GM12878 (cell line): ENCODE data around the gene CHCHD3. TPM values are rescaled to one million over a fixed set of nuclear protein-coding genes. Genes with fewer than 3 reads are reported as not detected.

Experiments
- ATAC-seq: fragments of 200-7000 bp; cut with Tn5 transposase; 3 replicates; pipeline ENCODE4 v1.9.1; 2020; ENCODE audit warnings: mild to moderate bottlenecking, moderate library complexity
- BruUV-seq: library from RNA; stranded (reverse); fragments of 400-500 nt; replicated peaks from 2 replicates; lab custom pipeline; 2021; lab: Mats Ljungman, UMichigan
- CTCF ChIA-PET: fragments of 300-600 bp; sonication (Branson Sonifier 250); formaldehyde crosslinking; extraction: SDS; loops from one replicate; lab custom pipeline; 2021; ENCODE audit warnings: inconsistent platforms; lab: Yijun Ruan, JAX
- POLR2A ChIA-PET: fragments of 350-600 bp; formaldehyde crosslinking; extraction: SDS; loops from one replicate; lab custom pipeline; 2021; ENCODE audit warnings: inconsistent platforms; lab: Charles Lee
- RAD21 ChIA-PET: fragments of 300-600 bp; sonication (Branson Sonifier 250); formaldehyde crosslinking; loops from one replicate; lab custom pipeline; 2023; ENCODE audit warnings: antibody characterized with exemption; ENCODE audit not compliant: unreplicated experiment; lab: Charles Lee
- SMC1A ChIA-PET: fragments of 300-600 bp; sonication (Branson Sonifier 250); formaldehyde crosslinking; loops from one replicate; lab custom pipeline; 2023; ENCODE audit not compliant: unreplicated experiment, uncharacterized antibody; lab: Charles Lee
- DNase-seq: peaks from one replicate; pipeline ENCODE4 v3.0.0-alpha.2; 2011; ENCODE audit warnings: low read depth, low spot score
- FAIRE-seq: peaks from 3 replicates; lab custom pipeline; 2011; peaks lifted over from hg19 to GRCh38; lab: Jason Lieb, UNC
- H2AFZ ChIP-seq: 2 replicates; pipeline ENCODE4 v1.6.0; 2011; ENCODE audit warnings: low read depth, low read length, control low read depth; ENCODE audit not compliant: control insufficient read depth
- H3K27ac ChIP-seq: 2 replicates; pipeline ENCODE4 v1.5.1; 2011; ENCODE audit warnings: control low read depth; ENCODE audit not compliant: control insufficient read depth, insufficient read depth
- H3K27me3 ChIP-seq, 2 experiments: replicated peaks in 1 of 2; 2 replicates each; pipeline versions ENCODE4 v1.6.0 to v1.6.1; 2011; ENCODE audit warnings: low read length in 1 of 2; ENCODE audit not compliant: control insufficient read depth in 2 of 2, insufficient read depth in 2 of 2
- H3K36me3 ChIP-seq, 2 experiments: 2 replicates each; pipeline ENCODE4 v1.5.1; 2011; ENCODE audit warnings: low read length in 1 of 2; ENCODE audit not compliant: control insufficient read depth in 2 of 2, insufficient read depth in 2 of 2
- H3K4me1 ChIP-seq: 2 replicates; pipeline ENCODE4 v1.6.1; 2011; ENCODE audit warnings: mild to moderate bottlenecking, low read length, moderate library complexity, mixed read lengths; ENCODE audit not compliant: control insufficient read depth, insufficient read depth
- H3K4me2 ChIP-seq: 2 replicates; pipeline ENCODE4 v1.6.0; 2011; ENCODE audit warnings: control low read depth; ENCODE audit not compliant: control insufficient read depth, insufficient read depth
- H3K4me3 ChIP-seq: fragments of 200-600 bp; sonication (generic); 2 replicates; pipeline ENCODE4 v1.5.1; 2016
- H3K79me2 ChIP-seq: 2 replicates; pipeline ENCODE4 v1.6.0; 2011; ENCODE audit warnings: low read length; ENCODE audit not compliant: control insufficient read depth, insufficient read depth
- H3K9ac ChIP-seq: 2 replicates; pipeline ENCODE4 v1.8.0; 2011; ENCODE audit warnings: low read length, control low read depth, mixed read lengths; ENCODE audit not compliant: control insufficient read depth, insufficient read depth
- H3K9me3 ChIP-seq: replicated peaks from 3 replicates; pipeline ENCODE4 v1.5.1; 2011; ENCODE audit warnings: mild to moderate bottlenecking, low read length; ENCODE audit not compliant: control insufficient read depth, insufficient read depth
- H4K20me1 ChIP-seq: 2 replicates; pipeline ENCODE4 v1.6.0; 2011; ENCODE audit not compliant: control insufficient read depth, insufficient read depth
- BCL11A ChIP-seq: IDR thresholded peaks from 2 replicates; pipeline ENCODE4 v1.6.1; 2011; ENCODE audit warnings: low read depth, low read length
- CHD4 ChIP-seq: fragments of 200-600 bp; sonication (generic); IDR thresholded peaks from 2 replicates; pipeline ENCODE4 v1.6.1; 2016; ENCODE audit warnings: mild to moderate bottlenecking
- KAT2A ChIP-seq: conservative IDR thresholded peaks from 2 replicates; pipeline ENCODE4 v1.6.1; 2011; ENCODE audit warnings: low read depth, low read length; ENCODE audit not compliant: control insufficient read depth
- KLF5 ChIP-seq: fragments of 450-650 bp; IDR thresholded peaks from 2 replicates; pipeline ENCODE4 v1.6.1; 2014; ENCODE audit warnings: mild to moderate bottlenecking; ENCODE audit not compliant: partially characterized antibody
- NFYB ChIP-seq: IDR thresholded peaks from 2 replicates; pipeline ENCODE4 v1.6.1; 2011; ENCODE audit warnings: low read depth, mild to moderate bottlenecking, low read length, improper control_type of control experiment, moderate library complexity; ENCODE audit not compliant: insufficient read depth
- RB1 ChIP-seq: fragments of 450-650 bp; formaldehyde crosslinking; IDR thresholded peaks from 2 replicates; pipeline ENCODE4 v1.6.1; 2017; ENCODE audit warnings: mild to moderate bottlenecking, borderline replicate concordance
- TCF12 ChIP-seq: IDR thresholded peaks from 2 replicates; pipeline ENCODE4 v1.6.1; 2011; ENCODE audit warnings: low read depth, mild to moderate bottlenecking, low read length
- WGBS: methylation state at CpG from one replicate; pipeline ENCODE4 v1.1.6; 2016; ENCODE audit warnings: low lambda C conversion rate; ENCODE audit not compliant: insufficient replicate concordance, insufficient coverage; ENCODE audit errors: missing lambda C conversion rate; 5-methylcytosine and 5-hydroxymethylcytosine counted together
- in situ Hi-C: fragments of 300-500 bp; cut with MboI; formaldehyde crosslinking; loops from 9 replicates; pipeline ENCODE4 v1.14.3; 2018; ENCODE audit warnings: mixed read lengths
- intact Hi-C: fragments of 100-400 bp; cut with micrococcal nuclease; formaldehyde crosslinking; loops from one replicate; pipeline ENCODE4 v1.14.2; 2022; ENCODE audit not compliant: unreplicated experiment
- polyA plus RNA-seq, 11 experiments: library from polyadenylated mRNA; depleted of rRNA in 4 of 11; unstranded in 6 of 11; stranded (reverse) in 5 of 11; fragments of >200 nt; fragmentation: Nextera tagmentation in 4 of 11; fragmentation: Illumina TruSeq in 1 of 11; extraction: Ambion mirVana in 4 of 11; extraction: Trizol in 1 of 11; gene quantifications; 1 replicate in 1 of 11; 2 replicates in 10 of 11; pipeline versions ENCODE4 v1.2.1 to v1.2.3, GENCODE V29; 2011 to 2016; ENCODE audit warnings: inconsistent platforms in 2 of 11, missing spikeins in 2 of 11, low read depth in 1 of 11
- total RNA-seq, 4 experiments: library from RNA; depleted of rRNA in 3 of 4; stranded (reverse); fragments of >200 nt in 3 of 4; fragmentation: Illumina TruSeq in 1 of 4; extraction: Trizol in 1 of 4; gene quantifications; 2 replicates each; pipeline versions ENCODE4 v1.2.1 to v1.2.3, GENCODE V29; 2013 to 2021
- TF ChIP-seq, protein P1 (sequence below): fragments of 450-650 bp; IDR thresholded peaks from 2 replicates; pipeline ENCODE4 v1.6.1; 2017; ENCODE audit warnings: borderline replicate concordance
- TF ChIP-seq, protein P2 (sequence below): fragments of 450-650 bp; formaldehyde crosslinking; IDR thresholded peaks from 2 replicates; pipeline ENCODE4 v1.5.0; 2022; ENCODE audit warnings: mild to moderate bottlenecking, missing genetic modification characterization
- TF ChIP-seq, protein P3 (sequence below): fragments of 450-650 bp; conservative IDR thresholded peaks from 2 replicates; pipeline ENCODE4 v1.6.1; 2017; ENCODE audit warnings: mild to moderate bottlenecking, moderate library complexity
- TF ChIP-seq, protein P4 (sequence below): fragments of 450-650 bp; IDR thresholded peaks from 2 replicates; pipeline ENCODE4 v1.6.1; 2016; ENCODE audit warnings: mild to moderate bottlenecking, moderate library complexity, borderline replicate concordance

CHCHD3 gene
- total and polyA plus RNA-seq, 10 of the 15 experiments (the other 5 are each of a cell fraction or from before 2014, with no cell fraction given): 38.3 to 178 (median 96.2) TPM

DNA sequence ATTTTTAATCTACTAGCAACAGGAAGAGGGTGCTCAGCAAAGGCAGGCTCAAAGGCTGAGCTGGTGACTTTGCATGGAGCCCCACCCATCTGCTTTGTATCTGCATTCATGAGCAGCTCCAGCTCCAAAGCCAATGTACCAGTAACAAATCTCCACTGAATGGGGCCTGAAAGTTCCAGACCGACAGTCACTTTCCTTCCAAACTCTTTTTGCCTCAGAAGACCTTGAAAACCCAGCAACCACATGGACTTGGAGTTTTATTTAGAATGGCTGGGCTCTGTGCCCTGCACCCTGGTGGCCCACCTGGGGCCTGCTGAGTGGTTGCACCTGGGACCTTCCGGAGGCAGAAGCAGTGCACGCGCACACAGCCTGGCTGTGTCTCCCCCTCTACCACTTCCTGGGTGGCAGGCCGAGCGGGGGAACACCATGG is 310.6 kb downstream of the CHCHD3 start (continued):
- TF ChIP-seq, protein P1, sequence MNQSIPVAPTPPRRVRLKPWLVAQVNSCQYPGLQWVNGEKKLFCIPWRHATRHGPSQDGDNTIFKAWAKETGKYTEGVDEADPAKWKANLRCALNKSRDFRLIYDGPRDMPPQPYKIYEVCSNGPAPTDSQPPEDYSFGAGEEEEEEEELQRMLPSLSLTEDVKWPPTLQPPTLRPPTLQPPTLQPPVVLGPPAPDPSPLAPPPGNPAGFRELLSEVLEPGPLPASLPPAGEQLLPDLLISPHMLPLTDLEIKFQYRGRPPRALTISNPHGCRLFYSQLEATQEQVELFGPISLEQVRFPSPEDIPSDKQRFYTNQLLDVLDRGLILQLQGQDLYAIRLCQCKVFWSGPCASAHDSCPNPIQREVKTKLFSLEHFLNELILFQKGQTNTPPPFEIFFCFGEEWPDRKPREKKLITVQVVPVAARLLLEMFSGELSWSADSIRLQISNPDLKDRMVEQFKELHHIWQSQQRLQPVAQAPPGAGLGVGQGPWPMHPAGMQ: no peak
- TF ChIP-seq, protein P2, sequence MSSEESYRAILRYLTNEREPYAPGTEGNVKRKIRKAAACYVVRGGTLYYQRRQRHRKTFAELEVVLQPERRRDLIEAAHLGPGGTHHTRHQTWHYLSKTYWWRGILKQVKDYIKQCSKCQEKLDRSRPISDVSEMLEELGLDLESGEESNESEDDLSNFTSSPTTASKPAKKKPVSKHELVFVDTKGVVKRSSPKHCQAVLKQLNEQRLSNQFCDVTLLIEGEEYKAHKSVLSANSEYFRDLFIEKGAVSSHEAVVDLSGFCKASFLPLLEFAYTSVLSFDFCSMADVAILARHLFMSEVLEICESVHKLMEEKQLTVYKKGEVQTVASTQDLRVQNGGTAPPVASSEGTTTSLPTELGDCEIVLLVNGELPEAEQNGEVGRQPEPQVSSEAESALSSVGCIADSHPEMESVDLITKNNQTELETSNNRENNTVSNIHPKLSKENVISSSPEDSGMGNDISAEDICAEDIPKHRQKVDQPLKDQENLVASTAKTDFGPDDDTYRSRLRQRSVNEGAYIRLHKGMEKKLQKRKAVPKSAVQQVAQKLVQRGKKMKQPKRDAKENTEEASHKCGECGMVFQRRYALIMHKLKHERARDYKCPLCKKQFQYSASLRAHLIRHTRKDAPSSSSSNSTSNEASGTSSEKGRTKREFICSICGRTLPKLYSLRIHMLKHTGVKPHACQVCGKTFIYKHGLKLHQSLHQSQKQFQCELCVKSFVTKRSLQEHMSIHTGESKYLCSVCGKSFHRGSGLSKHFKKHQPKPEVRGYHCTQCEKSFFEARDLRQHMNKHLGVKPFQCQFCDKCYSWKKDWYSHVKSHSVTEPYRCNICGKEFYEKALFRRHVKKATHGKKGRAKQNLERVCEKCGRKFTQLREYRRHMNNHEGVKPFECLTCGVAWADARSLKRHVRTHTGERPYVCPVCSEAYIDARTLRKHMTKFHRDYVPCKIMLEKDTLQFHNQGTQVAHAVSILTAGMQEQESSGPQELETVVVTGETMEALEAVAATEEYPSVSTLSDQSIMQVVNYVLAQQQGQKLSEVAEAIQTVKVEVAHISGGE (CRISPR knock-in tag): no peak
- TF ChIP-seq CHD4: no peak
- TF ChIP-seq, protein P3, sequence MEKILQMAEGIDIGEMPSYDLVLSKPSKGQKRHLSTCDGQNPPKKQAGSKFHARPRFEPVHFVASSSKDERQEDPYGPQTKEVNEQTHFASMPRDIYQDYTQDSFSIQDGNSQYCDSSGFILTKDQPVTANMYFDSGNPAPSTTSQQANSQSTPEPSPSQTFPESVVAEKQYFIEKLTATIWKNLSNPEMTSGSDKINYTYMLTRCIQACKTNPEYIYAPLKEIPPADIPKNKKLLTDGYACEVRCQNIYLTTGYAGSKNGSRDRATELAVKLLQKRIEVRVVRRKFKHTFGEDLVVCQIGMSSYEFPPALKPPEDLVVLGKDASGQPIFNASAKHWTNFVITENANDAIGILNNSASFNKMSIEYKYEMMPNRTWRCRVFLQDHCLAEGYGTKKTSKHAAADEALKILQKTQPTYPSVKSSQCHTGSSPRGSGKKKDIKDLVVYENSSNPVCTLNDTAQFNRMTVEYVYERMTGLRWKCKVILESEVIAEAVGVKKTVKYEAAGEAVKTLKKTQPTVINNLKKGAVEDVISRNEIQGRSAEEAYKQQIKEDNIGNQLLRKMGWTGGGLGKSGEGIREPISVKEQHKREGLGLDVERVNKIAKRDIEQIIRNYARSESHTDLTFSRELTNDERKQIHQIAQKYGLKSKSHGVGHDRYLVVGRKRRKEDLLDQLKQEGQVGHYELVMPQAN: no peak
- no peak for TF ChIP-seq TCF12

DNA sequence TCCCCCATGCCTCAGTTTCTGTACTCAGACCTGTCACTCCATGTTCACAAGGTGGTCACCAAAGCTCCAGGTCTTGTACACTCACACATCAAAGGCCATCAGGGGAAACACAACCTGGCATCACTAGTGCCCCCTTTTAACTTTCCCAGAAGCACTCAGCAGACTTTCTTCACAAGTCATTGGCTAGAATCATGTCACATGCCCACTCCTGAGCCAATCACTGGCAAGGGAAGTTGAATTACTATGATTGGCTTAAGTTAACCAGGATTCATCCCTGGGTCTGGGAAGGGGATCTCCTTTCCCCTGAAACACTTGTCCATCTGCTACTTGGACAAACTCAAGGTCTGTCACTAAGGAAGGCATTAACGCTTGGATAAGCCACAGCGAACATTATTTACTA is 311.8 kb downstream of the CHCHD3 start:
- H3K27ac ChIP-seq: no peak overlapping the region
- intact Hi-C loops: no loop called here
- no peaks in the 10 kb centered on the region for H3K27me3 ChIP-seq
- no peaks in the 10 kb centered on the region for H4K20me1 ChIP-seq
- no peak overlapping the region for H3K4me2 ChIP-seq
- no peaks in the 10 kb centered on the region for H3K4me1 ChIP-seq
- BruUV-seq: no TSS peak
- in situ Hi-C loops: no loop called here
- ChIA-PET SMC1A (no interaction called here), POLR2A (no interaction called here), CTCF (no interaction called here), RAD21 (no interaction called here)
- H3K36me3 ChIP-seq: no peaks in the 10 kb centered on the region
- ATAC-seq (no peak), DNase-seq (no peak), FAIRE-seq (no peak)
- TF ChIP-seq KLF5 (no peak), BCL11A (no peak), KAT2A (no peak), NFYB (0 out of 2 replicates have a peak, but pooled peaks have one; percentile 23), RB1 (no peak)
- TF ChIP-seq, protein P4, sequence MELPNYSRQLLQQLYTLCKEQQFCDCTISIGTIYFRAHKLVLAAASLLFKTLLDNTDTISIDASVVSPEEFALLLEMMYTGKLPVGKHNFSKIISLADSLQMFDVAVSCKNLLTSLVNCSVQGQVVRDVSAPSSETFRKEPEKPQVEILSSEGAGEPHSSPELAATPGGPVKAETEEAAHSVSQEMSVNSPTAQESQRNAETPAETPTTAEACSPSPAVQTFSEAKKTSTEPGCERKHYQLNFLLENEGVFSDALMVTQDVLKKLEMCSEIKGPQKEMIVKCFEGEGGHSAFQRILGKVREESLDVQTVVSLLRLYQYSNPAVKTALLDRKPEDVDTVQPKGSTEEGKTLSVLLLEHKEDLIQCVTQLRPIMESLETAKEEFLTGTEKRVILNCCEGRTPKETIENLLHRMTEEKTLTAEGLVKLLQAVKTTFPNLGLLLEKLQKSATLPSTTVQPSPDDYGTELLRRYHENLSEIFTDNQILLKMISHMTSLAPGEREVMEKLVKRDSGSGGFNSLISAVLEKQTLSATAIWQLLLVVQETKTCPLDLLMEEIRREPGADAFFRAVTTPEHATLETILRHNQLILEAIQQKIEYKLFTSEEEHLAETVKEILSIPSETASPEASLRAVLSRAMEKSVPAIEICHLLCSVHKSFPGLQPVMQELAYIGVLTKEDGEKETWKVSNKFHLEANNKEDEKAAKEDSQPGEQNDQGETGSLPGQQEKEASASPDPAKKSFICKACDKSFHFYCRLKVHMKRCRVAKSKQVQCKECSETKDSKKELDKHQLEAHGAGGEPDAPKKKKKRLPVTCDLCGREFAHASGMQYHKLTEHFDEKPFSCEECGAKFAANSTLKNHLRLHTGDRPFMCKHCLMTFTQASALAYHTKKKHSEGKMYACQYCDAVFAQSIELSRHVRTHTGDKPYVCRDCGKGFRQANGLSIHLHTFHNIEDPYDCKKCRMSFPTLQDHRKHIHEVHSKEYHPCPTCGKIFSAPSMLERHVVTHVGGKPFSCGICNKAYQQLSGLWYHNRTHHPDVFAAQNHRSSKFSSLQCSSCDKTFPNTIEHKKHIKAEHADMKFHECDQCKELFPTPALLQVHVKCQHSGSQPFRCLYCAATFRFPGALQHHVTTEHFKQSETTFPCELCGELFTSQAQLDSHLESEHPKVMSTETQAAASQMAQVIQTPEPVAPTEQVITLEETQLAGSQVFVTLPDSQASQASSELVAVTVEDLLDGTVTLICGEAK: no peak
- WGBS: 86% methylated on average over 2 of the region's 2 CpGs
- H3K9ac ChIP-seq: no peak overlapping the region
- H3K9me3 ChIP-seq: no peaks in the 10 kb centered on the region; the same call in 1 of the 3 replicates
- no peaks in the 10 kb centered on the region for H3K79me2 ChIP-seq
- H2AFZ ChIP-seq: no peak overlapping the region
- H3K4me3 ChIP-seq: no peak overlapping the region
